Breast epithelium (tissue), 4 donors: Measurements from ENCODE around the gene TRIO. TPM values are rescaled to one million over a fixed set of nuclear protein-coding genes. Genes with fewer than 3 reads are reported as not detected.

ENCODE experiments used
- DNase-seq, 2 donors: peaks; one replicate each; pipeline ENCODE4 v3.0.0-alpha.2; 2019; ENCODE audit warnings: low spot score in 2 of 2
- H3K27ac ChIP-seq, 2 donors: fragments of 200-600 bp; sonication (generic) in 1 of 2; one replicate each; pipeline ENCODE4 v1.5.1; 2016 to 2019; ENCODE audit warnings: mild to moderate bottlenecking in 1 of 2
- H3K27me3 ChIP-seq, 2 donors: fragments of 200-600 bp; sonication (generic) in 1 of 2; one replicate each; pipeline versions ENCODE4 v1.5.1 to v1.6.0; 2017 to 2019; ENCODE audit warnings: control low read depth in 1 of 2, mild to moderate bottlenecking in 1 of 2
- H3K36me3 ChIP-seq: fragments of 200-600 bp; one replicate; pipeline ENCODE4 v1.5.1; 2019
- H3K4me1 ChIP-seq, 2 donors: fragments of 200-600 bp; sonication (generic); one replicate each; pipeline ENCODE4 v1.5.1; 2016 to 2019; ENCODE audit warnings: control low read depth in 1 of 2
- H3K4me3 ChIP-seq, 3 donors: fragments of 200-600 bp; sonication (generic); 1 replicate in 2 of 3; 2 replicates in 1 of 3; pipeline ENCODE4 v1.5.1; 2016 to 2019; ENCODE audit warnings: mild to moderate bottlenecking in 3 of 3, moderate library complexity in 2 of 3
- H3K9me3 ChIP-seq, 2 donors: fragments of 200-600 bp; sonication (generic) in 1 of 2; one replicate each; pipeline ENCODE4 v1.5.1; 2016 to 2019; ENCODE audit warnings: control low read depth in 1 of 2
- CTCF ChIP-seq, 3 donors: fragments of 450-650 bp; IDR thresholded peaks; one replicate each; pipeline ENCODE4 v1.5.1; 2016 to 2017; ENCODE audit warnings: antibody characterized with exemption in 3 of 3, mild to moderate bottlenecking in 3 of 3, moderate library complexity in 3 of 3
- POLR2A ChIP-seq: fragments of 450-650 bp; IDR thresholded peaks from one replicate; pipeline ENCODE4 v1.6.1; 2016; ENCODE audit warnings: antibody characterized with exemption, mild to moderate bottlenecking, moderate library complexity
- POLR2AphosphoS5 ChIP-seq, 3 donors: sonication (generic); formaldehyde crosslinking; IDR thresholded peaks; one replicate each; pipeline ENCODE4 v1.6.1; 2017; ENCODE audit warnings: antibody characterized with exemption in 3 of 3
- intact Hi-C: fragments of 100-400 bp; cut with DNase I; formaldehyde crosslinking; loops from one replicate; pipeline ENCODE4 v1.15.1; 2023; ENCODE audit warnings: low total_unique reads
- total RNA-seq, 3 donors: library from RNA; depleted of rRNA; stranded (reverse); fragments of >200 nt; gene quantifications; one replicate each; pipeline ENCODE4 v1.1.0, GENCODE V29; 2016

TRIO gene
- total RNA-seq, 3 donors from 2014 or later = 191 to 209 (median 193) TPM

GRCh38 chr5:14115323-14115895, 27.7 kb upstream of the TRIO start:
- Histone ChIP-seq H3K4me3 (no peak overlapping the region), H3K27ac (peak overlapping the region in 1 of 2 donors; percentile 36), H3K36me3 (no peaks in the 10 kb centered on the region), H3K27me3 (no peaks in the 10 kb centered on the region), H3K4me1 (no peaks in the 10 kb centered on the region), H3K9me3 (no peaks in the 10 kb centered on the region)
- intact Hi-C loops = no loop called here
- TF ChIP-seq CTCF (IDR thresholded peaks at IDR 0.05) (no peak), POLR2A (no peak)
- no peak for DNase-seq

GRCh38 chr5:14118551-14119320, 24.4 kb upstream of the TRIO start:
- Histone ChIP-seq H3K36me3 (no peaks in the 10 kb centered on the region), H3K4me1 (no peaks in the 10 kb centered on the region), H3K27me3 (no peaks in the 10 kb centered on the region), H3K9me3 (no peaks in the 10 kb centered on the region), H3K4me3 (no peak overlapping the region), H3K27ac (peak overlapping the region; percentile 5 to 17)
- intact Hi-C loops = no loop called here
- TF ChIP-seq POLR2A (no peak), CTCF (IDR thresholded peaks at IDR 0.05) (no peak), POLR2AphosphoS5 (IDR thresholded peaks at IDR 0.05) (no peak)
- peak in 1 of 2 donors; percentile 18 for DNase-seq

GRCh38 chr5:14120176-14120575, 23.0 kb upstream of the TRIO start:
- no peak overlapping the region for H3K27ac ChIP-seq
- intact Hi-C loops = no loop called here
- TF ChIP-seq CTCF (IDR thresholded peaks at IDR 0.05) = no peak
- H3K27me3 ChIP-seq = no peaks in the 10 kb centered on the region
- no peak overlapping the region for H3K4me3 ChIP-seq
- no peaks in the 10 kb centered on the region for H3K9me3 ChIP-seq
- DNase-seq = no peak
- H3K36me3 ChIP-seq = no peaks in the 10 kb centered on the region
- no peaks in the 10 kb centered on the region for H3K4me1 ChIP-seq

- H3K27me3 ChIP-seq = no peaks in the 10 kb centered on the region
- no peak for DNase-seq
- TF ChIP-seq POLR2AphosphoS5 (IDR thresholded peaks at IDR 0.05) = no peak
- no peak for TF ChIP-seq POLR2A
- no peak for TF ChIP-seq CTCF (IDR thresholded peaks at IDR 0.05)
- no peaks in the 10 kb centered on the region for H3K9me3 ChIP-seq
- intact Hi-C loops = no loop called here
- H3K36me3 ChIP-seq = no peaks in the 10 kb centered on the region
- no peak overlapping the region for H3K27ac ChIP-seq
- H3K4me3 ChIP-seq = no peak overlapping the region
- no peaks in the 10 kb centered on the region for H3K4me1 ChIP-seq
These were observed 21.6 kb upstream of the TRIO start for GRCh38 chr5:14121552-14121951.

DNA sequence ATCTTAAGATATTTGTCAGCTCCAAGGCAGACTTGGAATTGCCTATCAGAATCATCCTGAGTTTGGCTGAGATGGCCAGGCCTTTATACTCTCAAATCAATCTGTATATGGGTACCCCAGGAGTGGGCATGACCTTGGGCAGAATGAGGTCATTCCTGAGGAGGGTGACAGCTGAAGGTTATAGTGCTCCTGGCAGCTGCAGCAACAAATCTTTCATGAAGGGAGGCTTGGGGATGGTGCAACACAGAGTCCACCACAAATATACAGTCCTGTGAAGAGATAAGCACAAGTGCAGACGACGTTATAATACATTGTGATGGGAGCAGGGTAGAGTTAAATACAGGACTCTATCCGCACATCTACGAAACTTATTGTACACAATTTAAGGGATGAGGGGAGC, 21.1 kb upstream of the TRIO start:
- no peak for TF ChIP-seq POLR2AphosphoS5 (IDR thresholded peaks at IDR 0.05)
- no peak for TF ChIP-seq CTCF (IDR thresholded peaks at IDR 0.05)
- TF ChIP-seq POLR2A = no peak
- no peak overlapping the region for H3K4me3 ChIP-seq
- DNase-seq = no peak
- no peaks in the 10 kb centered on the region for H3K4me1 ChIP-seq
- H3K36me3 ChIP-seq = no peaks in the 10 kb centered on the region
- H3K9me3 ChIP-seq = no peaks in the 10 kb centered on the region
- intact Hi-C loops = no loop called here
- H3K27ac ChIP-seq = no peak overlapping the region
- no peaks in the 10 kb centered on the region for H3K27me3 ChIP-seq
